Measurements from ENCODE around the gene SPOCD1.
A peak's percentile ranks its signal among the peaks of the same experiment; 100 is the strongest.
"Not testable (repeated sequence)": the region's sequence is repeated elsewhere in the genome, so short reads cannot be mapped to it uniquely, and the experiment has no call there.

SPOCD1 gene

GRCh38 chr1:31837451-31838158 lies 21.8 kb upstream of the SPOCD1 start:
- H3K27ac Mint-ChIP-seq: no peak overlapping the region

GRCh38 chr1:31836638-31837037 lies 20.8 kb upstream of the SPOCD1 start:
- H3K4me3 Mint-ChIP-seq: peak overlapping the region; percentile 16
- H3K9me3 Mint-ChIP-seq: no peaks in the 10 kb centered on the region
- peaks cover 9% of the 10 kb centered on the region for H3K27me3 Mint-ChIP-seq (ENCODE audit: low read depth)
- H3K27ac Mint-ChIP-seq: no peak overlapping the region
- H3K4me1 Mint-ChIP-seq (ENCODE audit: low read depth): peaks cover 18% of the 10 kb centered on the region
- DNase-seq (ENCODE audit: low spot score): no peak
- no peaks in the 10 kb centered on the region for H3K36me3 Mint-ChIP-seq (ENCODE audit: low read depth)

More at GRCh38 chr1:31837451-31838158, 21.8 kb upstream of the SPOCD1 start:
- Mint-ChIP-seq H3K36me3 (ENCODE audit: low read depth) (no peaks in the 10 kb centered on the region), H3K27me3 (ENCODE audit: low read depth) (peaks cover 9% of the 10 kb centered on the region), H3K4me3 (no peak overlapping the region), H3K9me3 (no peaks in the 10 kb centered on the region), H3K4me1 (ENCODE audit: low read depth) (peaks cover 17% of the 10 kb centered on the region)
- DNase-seq (ENCODE audit: low spot score): no peak

- Mint-ChIP-seq H3K27me3 (ENCODE audit: low read depth) (peaks cover 9% of the 10 kb centered on the region), H3K4me1 (ENCODE audit: low read depth) (peaks cover 18% of the 10 kb centered on the region), H3K36me3 (ENCODE audit: low read depth) (no peaks in the 10 kb centered on the region), H3K27ac (no peak overlapping the region), H3K4me3 (no peak overlapping the region), H3K9me3 (no peaks in the 10 kb centered on the region)
- no peak for DNase-seq (ENCODE audit: low spot score)
These were observed 19.6 kb upstream of the SPOCD1 start for GRCh38 chr1:31835415-31835814.

GRCh38 chr1:31834501-31834900 lies 18.7 kb upstream of the SPOCD1 start:
- no peaks in the 10 kb centered on the region for H3K36me3 Mint-ChIP-seq (ENCODE audit: low read depth)
- H3K27ac Mint-ChIP-seq: no peak overlapping the region
- H3K4me3 Mint-ChIP-seq: no peak overlapping the region
- no peaks in the 10 kb centered on the region for H3K9me3 Mint-ChIP-seq
- peaks cover 9% of the 10 kb centered on the region for H3K27me3 Mint-ChIP-seq (ENCODE audit: low read depth)
- H3K4me1 Mint-ChIP-seq (ENCODE audit: low read depth): peaks cover 18% of the 10 kb centered on the region
- no peak for DNase-seq (ENCODE audit: low spot score)

- peaks cover 26% of the 10 kb centered on the region for H3K4me1 Mint-ChIP-seq (ENCODE audit: low read depth)
These were observed 15.9 kb upstream of the SPOCD1 start for GRCh38 chr1:31831397-31832378.

GRCh38 chr1:31830511-31830910 lies 14.7 kb upstream of the SPOCD1 start:
- no peaks in the 10 kb centered on the region for H3K36me3 Mint-ChIP-seq (ENCODE audit: low read depth)
- H3K4me1 Mint-ChIP-seq (ENCODE audit: low read depth): peaks cover 27% of the 10 kb centered on the region
- no peaks in the 10 kb centered on the region for H3K9me3 Mint-ChIP-seq
- H3K27me3 Mint-ChIP-seq (ENCODE audit: low read depth): no peaks in the 10 kb centered on the region
- DNase-seq (ENCODE audit: low spot score): no peak
- H3K4me3 Mint-ChIP-seq: no peak overlapping the region
- no peak overlapping the region for H3K27ac Mint-ChIP-seq

More at GRCh38 chr1:31831397-31832378, 15.9 kb upstream of the SPOCD1 start:
- no peak for DNase-seq (ENCODE audit: low spot score)
- Mint-ChIP-seq H3K9me3 (no peaks in the 10 kb centered on the region), H3K27me3 (ENCODE audit: low read depth) (no peaks in the 10 kb centered on the region), H3K27ac (no peak overlapping the region), H3K36me3 (ENCODE audit: low read depth) (no peaks in the 10 kb centered on the region), H3K4me3 (no peak overlapping the region)

- Mint-ChIP-seq H3K36me3 (ENCODE audit: low read depth) (no peaks in the 10 kb centered on the region), H3K4me3 (no peak overlapping the region), H3K27ac (no peak overlapping the region), H3K9me3 (no peaks in the 10 kb centered on the region), H3K27me3 (ENCODE audit: low read depth) (no peaks in the 10 kb centered on the region), H3K4me1 (ENCODE audit: low read depth) (peaks cover 27% of the 10 kb centered on the region)
- DNase-seq (ENCODE audit: low spot score): no peak
These were observed 14.2 kb upstream of the SPOCD1 start for GRCh38 chr1:31830065-31830464.

- Mint-ChIP-seq H3K9me3 (no peaks in the 10 kb centered on the region), H3K27me3 (ENCODE audit: low read depth) (no peaks in the 10 kb centered on the region), H3K4me1 (ENCODE audit: low read depth) (peaks cover 22% of the 10 kb centered on the region), H3K27ac (no peak overlapping the region), H3K36me3 (ENCODE audit: low read depth) (no peaks in the 10 kb centered on the region), H3K4me3 (no peak overlapping the region)
- DNase-seq (ENCODE audit: low spot score): no peak
These were observed 13.3 kb upstream of the SPOCD1 start for GRCh38 chr1:31828926-31829690.

GRCh38 chr1:31828341-31828740 lies 12.5 kb upstream of the SPOCD1 start:
- H3K4me3 Mint-ChIP-seq: peak overlapping the region; percentile 43
- no peaks in the 10 kb centered on the region for H3K36me3 Mint-ChIP-seq (ENCODE audit: low read depth)
- no peak for DNase-seq (ENCODE audit: low spot score)
- peaks cover 22% of the 10 kb centered on the region for H3K4me1 Mint-ChIP-seq (ENCODE audit: low read depth)
- H3K27ac Mint-ChIP-seq: peak overlapping the region; percentile 71
- no peaks in the 10 kb centered on the region for H3K27me3 Mint-ChIP-seq (ENCODE audit: low read depth)
- no peaks in the 10 kb centered on the region for H3K9me3 Mint-ChIP-seq

GRCh38 chr1:31823780-31824179 lies 8.0 kb upstream of the SPOCD1 start:
- Mint-ChIP-seq H3K9me3 (no peaks in the 10 kb centered on the region), H3K4me1 (ENCODE audit: low read depth) (peaks cover 20% of the 10 kb centered on the region), H3K36me3 (ENCODE audit: low read depth) (no peaks in the 10 kb centered on the region), H3K27me3 (ENCODE audit: low read depth) (no peaks in the 10 kb centered on the region), H3K4me3 (no peak overlapping the region), H3K27ac (no peak overlapping the region)
- DNase-seq (ENCODE audit: low spot score): no peak

- no peaks in the 10 kb centered on the region for H3K36me3 Mint-ChIP-seq (ENCODE audit: low read depth)
- H3K27ac Mint-ChIP-seq: no peak overlapping the region
- no peak overlapping the region for H3K4me3 Mint-ChIP-seq
- H3K9me3 Mint-ChIP-seq: no peaks in the 10 kb centered on the region
- peaks cover 13% of the 10 kb centered on the region for H3K4me1 Mint-ChIP-seq (ENCODE audit: low read depth)
- no peak for DNase-seq (ENCODE audit: low spot score)
- H3K27me3 Mint-ChIP-seq (ENCODE audit: low read depth): no peaks in the 10 kb centered on the region
These were observed 6.9 kb upstream of the SPOCD1 start for GRCh38 chr1:31822766-31823165.

- DNase-seq (ENCODE audit: low spot score); H3K9me3 Mint-ChIP-seq; H3K4me1 Mint-ChIP-seq (ENCODE audit: low read depth): not testable (repeated sequence)
These were observed 4.4 kb upstream of the SPOCD1 start for GRCh38 chr1:31820196-31820595.

GRCh38 chr1:31818206-31818605 lies 2.4 kb upstream of the SPOCD1 start:
- peaks cover 5% of the 10 kb centered on the region for H3K4me1 Mint-ChIP-seq (ENCODE audit: low read depth)
- H3K36me3 Mint-ChIP-seq (ENCODE audit: low read depth): no peaks in the 10 kb centered on the region
- DNase-seq (ENCODE audit: low spot score): no peak
- H3K9me3 Mint-ChIP-seq: no peaks in the 10 kb centered on the region
- no peaks in the 10 kb centered on the region for H3K27me3 Mint-ChIP-seq (ENCODE audit: low read depth)
- H3K27ac Mint-ChIP-seq: no peak overlapping the region
- no peak overlapping the region for H3K4me3 Mint-ChIP-seq

More at GRCh38 chr1:31820196-31820595, 4.4 kb upstream of the SPOCD1 start:
- H3K4me3 Mint-ChIP-seq; H3K27ac Mint-ChIP-seq; H3K36me3 Mint-ChIP-seq (ENCODE audit: low read depth); H3K27me3 Mint-ChIP-seq (ENCODE audit: low read depth): not testable (repeated sequence)

GRCh38 chr1:31816947-31817346 lies 1.1 kb upstream of the SPOCD1 start:
- not testable (repeated sequence) for H3K4me3 Mint-ChIP-seq

More at GRCh38 chr1:31816947-31817346, 1.1 kb upstream of the SPOCD1 start:
- H3K36me3 Mint-ChIP-seq (ENCODE audit: low read depth); H3K27me3 Mint-ChIP-seq (ENCODE audit: low read depth); H3K4me1 Mint-ChIP-seq (ENCODE audit: low read depth); H3K27ac Mint-ChIP-seq; H3K9me3 Mint-ChIP-seq; DNase-seq (ENCODE audit: low spot score): not testable (repeated sequence)

Measured in T-helper 2 cell treated with Interferon-gamma antibody and Interleukin-4, amounts not matched to agents 5 μg/mL and 100 μg/mL, for 36 hours (primary cell).